Spleen (tissue), 11 donors: ENCODE data around the gene CHRND. TPM values are rescaled to one million over a fixed set of nuclear protein-coding genes. Genes with fewer than 3 reads are reported as not detected.

Experiments used
- DNase-seq: peaks from one replicate; pipeline ENCODE4 v3.0.0-alpha.2; 2020
- H3K27ac ChIP-seq, 8 donors: fragments of 200-600 bp; sonication (generic) in 7 of 8; 1 replicate in 4 of 8; 2 replicates in 4 of 8; pipeline versions ENCODE4 v1.5.0 to v1.8.0; 2016 to 2021; ENCODE audit warnings: inconsistent platforms in 4 of 8, mild to moderate bottlenecking in 4 of 8, moderate library complexity in 1 of 8
- H3K27me3 ChIP-seq, 7 donors: fragments of 200-600 bp; sonication (generic) in 6 of 7; replicated peaks in 1 of 7; 1 replicate in 4 of 7; 2 replicates in 3 of 7; pipeline versions ENCODE4 v1.5.0 to v1.8.0; 2016 to 2021; ENCODE audit warnings: inconsistent platforms in 3 of 7, mild to moderate bottlenecking in 1 of 7
- H3K36me3 ChIP-seq, 6 donors: fragments of 200-600 bp; sonication (generic) in 5 of 6; 1 replicate in 4 of 6; 2 replicates in 2 of 6; pipeline versions ENCODE4 v1.5.0 to v1.8.0; 2016 to 2021; ENCODE audit warnings: inconsistent platforms in 2 of 6
- H3K4me1 ChIP-seq, 6 donors: fragments of 200-600 bp; sonication (generic) in 5 of 6; 1 replicate in 3 of 6; 2 replicates in 3 of 6; pipeline versions ENCODE4 v1.5.0 to v1.8.0; 2016 to 2021; ENCODE audit warnings: inconsistent platforms in 3 of 6
- H3K4me3 ChIP-seq, 8 donors: fragments of 200-600 bp; sonication (generic) in 7 of 8; 1 replicate in 4 of 8; 2 replicates in 4 of 8; pipeline versions ENCODE4 v1.5.0 to v1.8.0; 2016 to 2021; ENCODE audit warnings: inconsistent platforms in 4 of 8, mild to moderate bottlenecking in 4 of 8, moderate library complexity in 2 of 8
- H3K9me3 ChIP-seq, 8 donors: fragments of 200-600 bp; sonication (generic) in 7 of 8; 1 replicate in 4 of 8; 2 replicates in 4 of 8; pipeline versions ENCODE4 v1.5.0 to v1.8.0; 2016 to 2021; ENCODE audit warnings: inconsistent platforms in 4 of 8
- POLR2A ChIP-seq, 3 donors: fragments of 450-650 bp; IDR thresholded peaks; one replicate each; pipeline ENCODE4 v1.5.1; 2017; ENCODE audit warnings: antibody characterized with exemption in 3 of 3, mild to moderate bottlenecking in 1 of 3
- POLR2AphosphoS5 ChIP-seq, 3 donors: sonication (generic); formaldehyde crosslinking; IDR thresholded peaks; one replicate each; pipeline ENCODE4 v1.5.1; 2017; ENCODE audit warnings: antibody characterized with exemption in 3 of 3
- WGBS, 5 donors: extraction: QIAGEN DNeasy Blood & Tissue Kit in 3 of 5; methylation state at CpG; one replicate each; pipeline versions ENCODE4 v1.1.5 to v1.1.7; 2013 to 2018; 5-methylcytosine and 5-hydroxymethylcytosine counted together
- intact Hi-C: fragments of 100-400 bp; cut with DNase I; formaldehyde crosslinking; loops from one replicate; pipeline ENCODE4 v1.15.0; 2023; ENCODE audit warnings: low total_unique reads
- polyA plus RNA-seq, 3 donors: library from polyadenylated mRNA; stranded (reverse); fragments of 200-250 nt; gene quantifications; one replicate each; pipeline ENCODE4 v1.2.1, GENCODE V29; 2013
- total RNA-seq, 7 donors: library from RNA; depleted of rRNA in 3 of 7; stranded (reverse); fragments of >200 nt in 3 of 7; fragmentation: NEBNext Ultra II Directional in 4 of 7; extraction: Animal tissue kit (Norgen Biotek cat#: 25700) in 4 of 7; gene quantifications; one replicate each; pipeline versions ENCODE4 v1.1.0 to v1.2.1, GENCODE V29; 2016 to 2021
- TF ChIP-seq, protein P1 (sequence below), 11 experiments: fragments of 200-600 bp in 7 of 11; fragments of 450-650 bp in 4 of 11; sonication (generic) in 4 of 11; IDR thresholded peaks in 8 of 11; conservative IDR thresholded peaks in 3 of 11; 1 replicate in 7 of 11; 2 replicates in 4 of 11; pipeline versions ENCODE4 v1.4.0 to v1.8.0; 2016 to 2021; ENCODE audit warnings: antibody characterized with exemption in 11 of 11, inconsistent platforms in 4 of 11, mild to moderate bottlenecking in 1 of 11
- donor health status: healthy with polysubstance abuse.
- donor health status: DM: no; HTN: no; CAD: no; lungs with moderate emphysema.
- donor health status: DM: no; HTN: no; CAD: no.
- donor health status: Bipolar disorder and iron deficiency.
- donor health status: healthy.
- donor health status: DM: no; HTN: no; CAD: no.
- donor health status: DM: yes; HTN: yes; CAD: no.

Gene CHRND
- total and polyA plus RNA-seq, 10 donors: 0.32 TPM; not detected in 9

DNA sequence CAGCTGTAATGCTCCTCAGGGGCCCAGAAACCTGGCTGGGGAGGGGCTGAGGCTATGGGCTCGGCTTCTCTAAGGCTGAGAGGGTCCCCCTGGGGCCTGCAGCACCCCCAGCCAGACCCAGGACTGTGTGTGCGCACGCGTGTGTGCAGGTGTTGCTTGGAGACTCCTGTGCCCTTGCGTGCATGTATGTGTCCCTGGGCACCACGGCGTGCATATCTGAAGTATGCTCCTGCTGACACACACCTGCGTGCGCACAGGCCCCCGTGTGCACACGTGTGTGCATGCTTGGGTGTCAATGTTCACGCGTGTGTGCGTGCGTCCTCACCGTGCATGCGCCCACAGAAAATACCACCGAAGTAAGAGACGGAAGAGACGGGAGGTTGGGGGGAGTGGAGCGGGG is 23.4 kb upstream of the CHRND start:
- Histone ChIP-seq H3K4me1 (peaks cover 0 to 31% (median 23%) of the 10 kb centered on the region in 6 donors), H3K4me3 (peak overlapping the region in 3 of 8 donors; percentile 33 to 64 (median 39)), H3K27ac (no peak overlapping the region), H3K27me3 (peaks cover 4 to 81% (median 28%) of the 10 kb centered on the region in 7 donors), H3K36me3 (no peaks in the 10 kb centered on the region), H3K9me3 (no peaks in the 10 kb centered on the region)
- intact Hi-C loops: no loop called here
- 11 to 34% (median 15%) methylated on average over 3 to 21 of the region's 21 CpGs for WGBS, 5 donors
- DNase-seq: no peak
- TF ChIP-seq POLR2AphosphoS5 (IDR thresholded peaks at IDR 0.05) (no peak), POLR2A (IDR thresholded peaks at IDR 0.05) (no peak)

DNA sequence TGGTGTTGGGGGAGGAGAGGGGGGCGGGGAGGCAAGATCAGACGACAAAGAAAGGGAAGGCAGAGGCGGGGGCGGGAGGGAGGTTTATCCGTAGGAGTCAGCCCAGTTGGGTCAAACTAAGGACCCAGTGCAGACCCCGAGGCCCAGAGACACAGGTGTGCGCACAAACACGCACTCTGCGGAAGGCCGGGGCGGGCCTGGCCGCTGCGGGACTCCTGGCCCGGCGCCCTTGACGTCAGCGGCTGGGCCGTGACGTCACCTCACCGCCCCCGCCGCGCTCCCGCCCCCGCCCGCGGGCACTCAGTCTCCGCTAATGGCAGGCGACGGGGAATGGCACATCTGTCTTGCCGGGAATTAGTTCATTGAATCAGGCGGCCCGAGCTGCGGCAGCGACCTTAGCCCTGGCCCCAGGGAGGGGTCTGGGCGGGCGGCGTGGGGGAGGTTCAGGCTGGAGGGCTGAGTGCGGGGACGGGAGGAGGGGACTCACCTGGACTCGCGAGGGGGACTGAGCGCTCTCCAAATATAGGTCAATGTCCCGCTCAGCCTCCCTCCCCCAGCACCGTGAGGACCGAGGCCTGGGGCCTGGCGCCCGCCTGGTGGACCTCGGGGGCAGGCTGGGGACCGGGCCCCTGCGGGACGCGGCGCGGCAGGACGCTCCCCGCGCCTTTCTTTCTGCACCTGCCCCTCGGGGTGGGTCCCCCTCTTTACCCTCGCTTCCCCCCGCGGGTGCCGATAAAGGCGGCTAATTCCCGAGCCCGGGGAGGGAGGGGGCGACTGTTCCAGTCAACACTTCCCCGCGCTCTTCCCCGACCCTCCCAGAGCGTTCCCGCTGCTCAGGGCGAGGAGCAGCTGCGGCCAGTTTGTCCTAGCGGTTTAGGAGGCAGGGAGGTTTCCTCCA is 22.8 kb upstream of the CHRND start:
- WGBS, 5 donors: 1 to 7% (median 2%) methylated on average over 16 to 75 of the region's 75 CpGs
- Histone ChIP-seq H3K27me3 (peaks cover 4 to 85% (median 28%) of the 10 kb centered on the region in 7 donors), H3K36me3 (no peaks in the 10 kb centered on the region), H3K4me1 (peaks cover 0 to 31% (median 23%) of the 10 kb centered on the region in 6 donors), H3K9me3 (no peaks in the 10 kb centered on the region), H3K27ac (no peak overlapping the region), H3K4me3 (peak overlapping the region; percentile 12 to 64 (median 32))
- intact Hi-C loops: no loop called here
- TF ChIP-seq POLR2A (IDR thresholded peaks at IDR 0.05) (no peak), POLR2AphosphoS5 (IDR thresholded peaks at IDR 0.05) (peak in 1 of 3 donors; percentile 12)
- DNase-seq: no peak

DNA sequence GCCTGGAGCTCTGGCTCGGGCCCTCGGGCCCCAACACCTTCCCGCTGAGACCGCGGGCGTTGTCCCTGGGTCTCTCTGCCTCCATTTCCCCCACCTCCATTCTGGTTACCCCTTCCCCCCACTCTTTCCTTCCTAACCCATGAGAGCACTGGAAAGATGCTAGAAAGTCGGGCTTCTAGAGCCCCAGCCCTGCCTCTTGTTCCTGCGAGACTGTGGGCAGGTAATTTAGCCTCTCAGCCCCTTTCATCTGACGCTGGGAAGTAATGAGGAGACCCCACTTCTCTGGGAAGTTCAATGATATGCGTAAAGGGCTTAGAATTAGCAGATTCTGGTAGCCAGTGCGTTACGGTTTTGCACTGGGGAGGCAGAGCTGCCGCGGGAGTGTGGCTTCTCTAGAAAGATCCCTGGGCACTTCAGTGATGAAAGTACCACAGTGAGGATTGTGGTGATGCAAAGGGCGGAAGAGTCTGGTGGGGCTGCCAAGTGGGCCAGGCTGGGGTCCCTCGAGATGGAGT is 22.1 kb upstream of the CHRND start:
- DNase-seq: no peak
- 21 to 47% (median 30%) methylated on average over 15 to 16 of the region's 16 CpGs for WGBS, 5 donors
- Histone ChIP-seq H3K4me3 (peak overlapping the region in 2 of 8 donors; percentile 32 to 64), H3K4me1 (peaks cover 0 to 31% (median 23%) of the 10 kb centered on the region in 6 donors), H3K27ac (no peak overlapping the region), H3K9me3 (no peaks in the 10 kb centered on the region), H3K36me3 (no peaks in the 10 kb centered on the region), H3K27me3 (peaks cover 4 to 85% (median 28%) of the 10 kb centered on the region in 7 donors)
- intact Hi-C loops: no loop called here
- TF ChIP-seq POLR2AphosphoS5 (IDR thresholded peaks at IDR 0.05) (no peak), POLR2A (IDR thresholded peaks at IDR 0.05) (no peak)
- TF ChIP-seq, protein P1, sequence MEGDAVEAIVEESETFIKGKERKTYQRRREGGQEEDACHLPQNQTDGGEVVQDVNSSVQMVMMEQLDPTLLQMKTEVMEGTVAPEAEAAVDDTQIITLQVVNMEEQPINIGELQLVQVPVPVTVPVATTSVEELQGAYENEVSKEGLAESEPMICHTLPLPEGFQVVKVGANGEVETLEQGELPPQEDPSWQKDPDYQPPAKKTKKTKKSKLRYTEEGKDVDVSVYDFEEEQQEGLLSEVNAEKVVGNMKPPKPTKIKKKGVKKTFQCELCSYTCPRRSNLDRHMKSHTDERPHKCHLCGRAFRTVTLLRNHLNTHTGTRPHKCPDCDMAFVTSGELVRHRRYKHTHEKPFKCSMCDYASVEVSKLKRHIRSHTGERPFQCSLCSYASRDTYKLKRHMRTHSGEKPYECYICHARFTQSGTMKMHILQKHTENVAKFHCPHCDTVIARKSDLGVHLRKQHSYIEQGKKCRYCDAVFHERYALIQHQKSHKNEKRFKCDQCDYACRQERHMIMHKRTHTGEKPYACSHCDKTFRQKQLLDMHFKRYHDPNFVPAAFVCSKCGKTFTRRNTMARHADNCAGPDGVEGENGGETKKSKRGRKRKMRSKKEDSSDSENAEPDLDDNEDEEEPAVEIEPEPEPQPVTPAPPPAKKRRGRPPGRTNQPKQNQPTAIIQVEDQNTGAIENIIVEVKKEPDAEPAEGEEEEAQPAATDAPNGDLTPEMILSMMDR (IDR thresholded peaks at IDR 0.05 in 8 of 11, conservative IDR thresholded peaks at IDR 0.05 in 3 of 11): no peak

DNA sequence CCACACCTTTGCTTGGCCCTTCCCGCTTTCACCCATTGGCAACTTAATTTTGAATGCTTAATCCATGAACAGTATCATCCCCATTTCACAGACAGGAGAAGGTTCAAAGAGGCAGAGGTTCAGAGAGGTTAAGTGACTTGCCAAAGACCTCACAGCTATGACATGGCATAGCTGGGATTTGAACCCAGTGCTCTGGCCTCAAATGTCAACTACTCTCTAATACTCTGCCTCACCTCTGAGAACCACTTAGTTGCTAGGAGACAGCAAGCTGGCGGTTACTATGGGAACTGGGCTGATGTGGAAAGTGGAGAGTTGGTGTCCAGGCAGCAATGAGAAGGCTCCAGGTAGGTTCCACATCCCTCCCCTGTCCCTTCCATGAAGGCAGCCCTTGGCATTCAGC is 21.5 kb upstream of the CHRND start:
- Histone ChIP-seq H3K36me3 (no peaks in the 10 kb centered on the region), H3K27ac (no peak overlapping the region), H3K4me3 (no peak overlapping the region), H3K27me3 (peaks cover 4 to 79% (median 28%) of the 10 kb centered on the region in 7 donors), H3K4me1 (peaks cover 0 to 31% (median 23%) of the 10 kb centered on the region in 6 donors), H3K9me3 (no peaks in the 10 kb centered on the region)
- TF ChIP-seq, protein P1 (IDR thresholded peaks at IDR 0.05 in 8 of 11, conservative IDR thresholded peaks at IDR 0.05 in 3 of 11): no peak
- TF ChIP-seq POLR2AphosphoS5 (IDR thresholded peaks at IDR 0.05): no peak
- TF ChIP-seq POLR2A (IDR thresholded peaks at IDR 0.05): no peak
- no peak for DNase-seq
- 70 to 94% (median 91%) methylated on average over 2 of the region's 2 CpGs for WGBS, 5 donors
- intact Hi-C loops: no loop called here

DNA sequence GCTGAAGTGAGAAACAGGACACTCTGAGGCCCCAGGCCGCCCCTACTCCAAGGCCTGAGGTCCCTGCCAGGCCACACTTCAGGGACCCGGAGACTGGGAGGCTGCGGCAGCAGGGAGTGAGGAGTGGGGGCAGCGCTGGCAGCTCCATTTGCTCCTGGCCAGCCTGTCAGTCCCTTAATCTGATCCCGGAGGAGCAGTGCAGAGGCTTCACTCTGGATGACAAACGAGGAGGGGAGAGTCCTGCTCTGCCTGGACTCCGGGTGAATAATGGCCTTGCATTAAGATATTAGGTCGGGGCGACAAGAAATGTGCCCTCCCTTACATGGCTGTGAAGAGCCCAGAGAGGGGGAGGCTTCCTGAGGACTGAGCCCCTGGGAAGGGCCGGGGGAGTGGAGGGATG is 20.1 kb upstream of the CHRND start:
- 44 to 56% (median 51%) methylated on average over 6 to 10 of the region's 10 CpGs for WGBS, 5 donors
- Histone ChIP-seq H3K27ac (no peak overlapping the region), H3K4me3 (no peak overlapping the region), H3K27me3 (peaks cover 4 to 65% (median 28%) of the 10 kb centered on the region in 7 donors), H3K4me1 (peaks cover 0 to 31% (median 22%) of the 10 kb centered on the region in 6 donors), H3K9me3 (no peaks in the 10 kb centered on the region), H3K36me3 (no peaks in the 10 kb centered on the region)
- DNase-seq: no peak
- TF ChIP-seq, protein P1 (IDR thresholded peaks at IDR 0.05 in 8 of 11, conservative IDR thresholded peaks at IDR 0.05 in 3 of 11): no peak
- TF ChIP-seq POLR2A (IDR thresholded peaks at IDR 0.05) (no peak), POLR2AphosphoS5 (IDR thresholded peaks at IDR 0.05) (no peak)
- intact Hi-C loops: no loop called here
